Panc1 (cell line): ENCODE measurements around the gene TMOD4.

ENCODE experiments used
- POLR2AphosphoS5 ChIP-seq: IDR thresholded peaks from 2 replicates; pipeline ENCODE4 v1.6.1; 2012; ENCODE audit warnings: mild to moderate bottlenecking, low read depth, low read length, moderate library complexity
- TF ChIP-seq, protein P1 (sequence below): fragments of 450-650 bp; IDR thresholded peaks from 2 replicates; pipeline ENCODE4 v1.5.1; 2017; ENCODE audit warnings: mild to moderate bottlenecking

GRCh38 chr1:151175863-151176262 lies at the start of gene TMOD4:
- no peak for TF ChIP-seq POLR2AphosphoS5
- TF ChIP-seq, protein P1, sequence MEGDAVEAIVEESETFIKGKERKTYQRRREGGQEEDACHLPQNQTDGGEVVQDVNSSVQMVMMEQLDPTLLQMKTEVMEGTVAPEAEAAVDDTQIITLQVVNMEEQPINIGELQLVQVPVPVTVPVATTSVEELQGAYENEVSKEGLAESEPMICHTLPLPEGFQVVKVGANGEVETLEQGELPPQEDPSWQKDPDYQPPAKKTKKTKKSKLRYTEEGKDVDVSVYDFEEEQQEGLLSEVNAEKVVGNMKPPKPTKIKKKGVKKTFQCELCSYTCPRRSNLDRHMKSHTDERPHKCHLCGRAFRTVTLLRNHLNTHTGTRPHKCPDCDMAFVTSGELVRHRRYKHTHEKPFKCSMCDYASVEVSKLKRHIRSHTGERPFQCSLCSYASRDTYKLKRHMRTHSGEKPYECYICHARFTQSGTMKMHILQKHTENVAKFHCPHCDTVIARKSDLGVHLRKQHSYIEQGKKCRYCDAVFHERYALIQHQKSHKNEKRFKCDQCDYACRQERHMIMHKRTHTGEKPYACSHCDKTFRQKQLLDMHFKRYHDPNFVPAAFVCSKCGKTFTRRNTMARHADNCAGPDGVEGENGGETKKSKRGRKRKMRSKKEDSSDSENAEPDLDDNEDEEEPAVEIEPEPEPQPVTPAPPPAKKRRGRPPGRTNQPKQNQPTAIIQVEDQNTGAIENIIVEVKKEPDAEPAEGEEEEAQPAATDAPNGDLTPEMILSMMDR = peak; percentile 73; the same call in 1 of the 2 replicates
